ENCODE results near the gene SUSD4.

- no peak for TF ChIP-seq POLR2A (IDR thresholded peaks at IDR 0.05)
- no peak for TF ChIP-seq CTCF (IDR thresholded peaks at IDR 0.05)
- no peak for TF ChIP-seq POLR2AphosphoS5 (IDR thresholded peaks at IDR 0.05; ENCODE audit: insufficient read depth in 1 of 2, low read depth in 1 of 2)
Measured at GRCh38 chr1:223374064-223374610, 10.2 kb upstream of the SUSD4 start.
